Fibroblast of upper back skin (primary cell): ENCODE results near the gene FZD4.
"Not testable (repeated sequence)": the region's sequence is repeated elsewhere in the genome, so short reads cannot be mapped to it uniquely, and the experiment has no call there.

Experiments used
- DNase-seq: peaks from one replicate; pipeline ENCODE4 v3.0.0-alpha.2; 2013

The FZD4 gene

DNA sequence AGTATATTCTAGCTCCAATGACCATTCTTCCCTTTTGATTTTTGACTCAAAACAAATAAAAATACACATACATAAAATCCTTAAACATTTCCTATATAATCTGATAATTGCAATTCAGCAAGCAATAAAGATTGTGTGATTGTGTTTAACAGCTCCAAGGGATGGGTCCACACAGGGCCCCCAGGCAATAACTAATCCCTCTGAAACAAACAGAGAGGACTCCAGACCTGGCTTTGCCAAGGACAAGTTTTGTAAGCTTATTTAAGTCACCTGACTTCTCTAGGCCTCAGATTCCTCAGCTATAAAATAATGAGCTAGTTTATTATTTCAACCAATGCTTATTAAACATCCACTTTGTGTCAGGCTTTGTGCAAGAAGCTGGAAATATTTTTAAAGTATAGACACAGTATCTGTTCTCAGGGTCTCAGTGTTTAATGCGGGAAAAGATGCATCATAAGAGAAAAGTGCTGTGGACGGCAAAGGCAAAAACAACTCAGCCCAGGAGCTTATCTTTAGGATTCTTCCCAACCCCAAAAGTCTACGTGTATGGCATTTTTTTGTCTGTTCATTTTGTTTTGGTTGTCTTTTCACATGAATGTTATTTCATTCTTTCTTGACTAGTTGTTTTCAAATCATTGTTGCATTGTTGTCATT is 20.1 kb downstream of the FZD4 start:
- DNase-seq = no peak

DNA sequence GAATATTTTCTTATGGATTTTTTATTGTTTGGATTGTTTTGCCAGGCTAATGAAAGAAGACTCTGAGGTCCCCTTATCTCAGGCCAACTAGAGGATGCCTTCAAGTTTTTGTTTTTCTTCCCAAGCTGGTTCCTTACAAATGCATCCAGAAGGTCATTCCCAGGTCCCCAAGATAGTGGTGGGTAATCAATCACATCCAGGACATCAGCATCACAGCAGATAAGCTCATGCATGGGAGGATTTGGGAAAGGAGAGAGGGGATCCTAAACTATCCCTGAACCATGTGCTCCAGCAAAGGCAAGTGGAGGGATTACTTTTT is 20.7 kb downstream of the FZD4 start:
- no peak for DNase-seq

DNA sequence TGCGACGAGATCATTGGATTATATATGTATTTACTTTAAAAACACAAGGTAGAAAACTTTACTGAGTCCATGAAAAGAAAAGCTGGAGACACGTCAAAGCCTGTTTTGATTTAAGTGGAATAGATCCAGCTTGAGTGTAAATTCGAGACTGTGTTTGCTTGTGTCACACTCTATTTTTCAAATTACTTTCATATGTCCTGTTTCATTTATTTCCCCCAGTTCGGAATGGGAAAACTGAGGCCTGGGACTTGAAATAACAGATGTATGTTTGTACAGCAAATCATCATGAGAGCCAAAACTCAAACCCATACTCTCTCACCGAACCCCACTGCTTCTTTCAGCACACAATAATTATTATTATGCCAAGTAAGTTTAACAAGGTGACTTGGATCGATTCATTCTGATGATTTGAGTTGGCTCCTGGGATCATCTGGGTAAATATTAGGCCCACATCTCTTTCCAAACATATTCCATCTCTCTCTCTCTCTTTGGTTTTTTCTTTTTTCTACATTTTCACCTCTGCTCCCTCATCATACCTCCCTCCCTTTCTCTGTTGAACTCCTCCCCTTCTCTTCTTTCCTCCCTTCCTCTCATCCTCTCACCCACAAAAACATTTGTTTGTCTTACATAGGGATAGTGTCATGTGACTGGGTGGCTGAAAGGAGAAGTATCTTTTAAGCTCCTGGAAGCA is 21.2 kb downstream of the FZD4 start:
- no peak for DNase-seq

DNA sequence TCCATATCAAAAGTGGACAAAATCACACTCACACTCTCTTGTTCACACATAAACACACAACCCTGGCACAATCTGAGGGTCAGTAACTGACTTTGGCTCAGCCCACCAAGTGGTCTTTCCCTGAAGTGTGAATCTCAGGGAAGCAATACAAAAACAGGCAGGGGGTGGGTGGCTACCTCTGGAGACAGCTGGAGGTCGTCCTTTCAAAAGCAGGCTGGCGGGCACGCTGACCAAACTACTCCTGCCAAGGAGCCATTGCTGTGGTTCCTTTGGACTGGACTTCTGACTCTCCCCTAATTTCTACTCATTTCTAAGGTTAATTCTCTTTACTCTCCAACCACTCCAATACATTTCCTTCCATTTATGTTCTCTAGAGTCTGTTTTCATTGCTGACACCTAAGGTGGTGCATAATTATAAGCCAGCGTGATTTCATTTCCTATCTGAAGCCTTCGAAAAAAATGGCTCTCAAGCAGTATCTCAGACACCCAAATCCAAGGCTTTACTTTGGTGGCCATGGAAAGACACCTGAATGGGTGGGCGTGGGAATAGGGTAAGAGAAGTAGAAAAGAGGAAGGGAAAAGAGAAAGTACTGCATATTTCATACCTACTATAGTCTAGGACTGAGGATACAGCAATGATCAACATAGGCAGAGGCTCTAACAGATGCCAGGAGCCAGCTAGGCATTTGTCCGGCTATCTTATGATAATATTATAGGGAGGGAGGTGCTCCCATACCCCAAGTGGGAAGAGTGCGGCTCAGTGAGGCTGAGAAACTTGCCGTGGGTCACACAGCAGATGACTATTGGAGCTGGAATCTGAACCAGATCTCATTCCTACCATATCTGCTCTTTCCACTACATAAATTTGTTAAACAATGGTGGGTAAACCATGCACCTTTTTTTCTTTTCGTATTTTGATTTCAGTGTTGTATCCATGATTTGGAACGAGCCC is 22.0 kb downstream of the FZD4 start:
- no peak for DNase-seq

DNA sequence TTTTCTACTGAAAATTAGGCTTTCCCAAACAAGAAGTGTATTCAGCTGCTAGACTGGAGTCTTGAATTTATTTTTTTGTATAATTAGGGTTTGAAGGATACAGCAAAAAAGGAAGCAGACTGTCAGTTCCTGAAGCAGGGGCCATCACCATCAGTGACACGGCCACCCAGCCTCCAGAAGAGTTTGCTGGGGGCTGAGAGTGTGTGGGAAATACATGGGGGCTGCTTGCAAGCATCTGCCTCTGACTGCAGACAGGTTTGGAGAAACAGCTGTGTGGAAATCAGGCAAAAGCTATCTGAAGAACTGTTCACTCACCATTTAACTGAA is 23.0 kb downstream of the FZD4 start:
- no peak for DNase-seq

DNA sequence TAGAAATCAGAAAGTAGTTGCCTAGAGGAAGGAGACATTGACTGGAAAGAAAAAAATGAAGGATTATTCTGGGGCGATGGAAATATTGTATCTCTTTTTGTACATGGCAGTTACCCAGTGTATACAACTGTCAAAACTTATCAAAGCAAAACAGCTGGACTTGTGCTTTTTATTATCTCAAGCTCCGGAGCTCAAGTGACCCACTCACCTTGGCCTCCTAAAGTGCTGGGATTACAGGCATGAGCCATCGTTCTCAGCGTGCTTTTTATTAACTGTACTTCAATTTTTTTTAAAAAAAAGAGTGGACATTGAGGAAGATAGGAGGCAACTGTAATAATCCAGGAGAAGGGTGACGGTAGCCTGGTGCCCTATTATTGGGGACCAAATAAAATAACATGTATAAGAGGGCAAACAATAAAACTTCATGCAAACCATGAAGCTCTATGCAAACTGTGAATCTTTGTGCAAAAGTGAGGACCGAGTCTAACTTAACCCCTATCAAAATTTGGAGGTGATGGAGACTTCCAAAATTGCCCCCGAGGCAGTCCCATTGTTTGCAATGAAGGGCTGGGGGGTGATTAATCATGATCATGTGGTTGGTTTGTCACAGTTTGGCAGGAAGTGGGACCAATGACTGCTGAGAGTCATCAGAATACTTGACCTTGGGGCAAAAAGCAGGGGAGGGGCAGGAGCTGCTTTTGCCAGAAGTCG is 23.5 kb downstream of the FZD4 start:
- DNase-seq = peak; percentile 47

DNA sequence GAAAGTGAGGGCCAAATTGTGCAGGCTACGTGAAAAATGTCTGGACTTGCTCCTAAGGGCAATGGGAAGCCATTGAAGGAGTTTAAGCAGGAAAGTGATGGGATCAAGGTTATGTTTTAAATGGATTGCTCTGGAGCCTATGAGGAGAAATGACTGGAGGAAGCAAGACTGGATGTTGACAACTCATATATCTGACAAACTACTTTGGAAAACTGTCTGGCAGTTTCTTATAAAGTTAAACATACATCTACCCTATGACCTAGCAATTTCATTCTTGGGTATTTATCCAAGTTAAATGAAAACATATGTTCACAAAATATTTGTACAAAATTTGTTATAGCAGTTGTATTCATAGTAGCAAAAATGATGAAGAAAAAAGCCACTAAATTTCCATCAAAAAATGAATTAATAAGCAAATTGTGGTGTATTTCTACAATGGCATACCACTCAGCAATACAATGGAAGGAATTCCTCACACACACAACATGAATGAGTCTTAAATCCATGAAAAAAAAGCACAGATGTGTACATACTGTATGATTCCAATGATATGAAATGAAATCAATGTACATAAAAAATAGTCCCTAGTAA is 24.1 kb downstream of the FZD4 start:
- peak; percentile 71 for DNase-seq

DNA sequence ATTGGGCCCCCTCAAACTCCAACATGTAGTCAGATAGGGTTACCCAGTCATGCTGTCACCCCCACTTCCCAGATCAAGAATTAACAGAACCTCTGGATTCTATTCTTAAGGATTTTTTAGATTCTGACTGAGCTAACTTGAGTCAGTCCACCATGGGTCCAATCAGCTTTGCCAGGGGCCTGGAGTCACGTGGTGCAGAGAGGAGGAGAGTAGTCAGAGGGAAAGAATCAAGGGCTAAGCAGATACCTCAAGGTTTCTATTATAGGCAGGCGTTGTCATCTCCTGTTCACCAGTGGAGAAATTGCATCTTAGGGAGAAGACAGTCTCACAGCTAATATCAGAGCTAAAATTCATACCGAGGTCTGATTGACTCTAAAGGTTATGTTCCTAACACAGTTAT is 28.2 kb downstream of the FZD4 start:
- no peak for DNase-seq

DNA sequence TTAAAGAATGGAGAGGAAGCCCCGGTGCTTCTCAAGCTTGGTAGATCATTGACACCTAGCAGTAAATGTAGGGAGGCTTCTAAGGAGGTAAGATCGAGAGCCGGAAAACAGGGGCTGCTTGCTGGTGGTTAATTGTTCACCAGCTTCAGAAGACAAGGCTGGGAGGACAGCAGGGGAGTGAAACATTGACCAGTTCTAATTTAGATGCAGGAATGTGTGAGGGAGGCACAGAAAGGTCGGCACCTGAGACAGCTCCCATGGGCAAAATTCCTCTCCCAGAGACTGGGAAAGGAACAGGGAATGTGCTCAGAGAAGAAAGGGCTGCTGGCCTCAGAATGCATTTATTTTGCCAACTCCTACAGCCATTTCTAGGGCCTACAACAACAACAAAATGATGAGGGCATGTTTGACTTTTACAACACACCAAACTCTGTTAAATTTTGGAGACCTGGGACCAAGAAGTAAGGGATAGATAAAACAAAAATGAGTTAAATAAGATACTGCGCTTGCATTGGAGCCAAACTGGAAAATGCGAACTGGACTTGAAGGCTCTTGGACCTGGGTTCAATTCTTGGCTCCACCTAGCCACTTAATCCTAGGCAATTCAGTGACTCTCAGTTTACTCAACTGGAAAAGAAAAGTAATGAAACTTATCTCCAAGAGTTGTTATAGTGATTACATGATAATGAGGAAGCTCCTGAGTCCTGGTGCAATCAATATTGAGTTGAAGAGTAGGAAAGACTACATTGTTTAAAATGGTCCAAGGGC is 31.0 kb downstream of the FZD4 start:
- DNase-seq = no peak

DNA sequence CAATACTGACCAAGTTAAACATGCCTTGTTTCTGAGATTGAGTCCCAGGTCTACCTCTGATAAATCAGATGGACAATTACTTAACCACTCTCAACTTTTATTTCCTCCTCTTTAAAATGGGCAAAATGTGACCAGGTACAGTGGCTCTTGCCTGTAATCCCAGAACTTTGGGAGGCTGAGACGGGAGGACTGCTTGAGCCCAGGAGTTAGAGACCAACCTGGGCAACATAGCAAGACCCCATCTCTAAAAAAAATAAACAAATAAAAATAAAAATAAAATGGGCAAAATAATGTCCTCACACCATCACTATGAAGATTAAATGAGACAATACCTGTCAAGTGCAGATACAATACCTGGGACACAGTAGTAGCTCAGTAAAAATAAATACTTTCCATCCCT is 33.0 kb downstream of the FZD4 start:
- no peak for DNase-seq

DNA sequence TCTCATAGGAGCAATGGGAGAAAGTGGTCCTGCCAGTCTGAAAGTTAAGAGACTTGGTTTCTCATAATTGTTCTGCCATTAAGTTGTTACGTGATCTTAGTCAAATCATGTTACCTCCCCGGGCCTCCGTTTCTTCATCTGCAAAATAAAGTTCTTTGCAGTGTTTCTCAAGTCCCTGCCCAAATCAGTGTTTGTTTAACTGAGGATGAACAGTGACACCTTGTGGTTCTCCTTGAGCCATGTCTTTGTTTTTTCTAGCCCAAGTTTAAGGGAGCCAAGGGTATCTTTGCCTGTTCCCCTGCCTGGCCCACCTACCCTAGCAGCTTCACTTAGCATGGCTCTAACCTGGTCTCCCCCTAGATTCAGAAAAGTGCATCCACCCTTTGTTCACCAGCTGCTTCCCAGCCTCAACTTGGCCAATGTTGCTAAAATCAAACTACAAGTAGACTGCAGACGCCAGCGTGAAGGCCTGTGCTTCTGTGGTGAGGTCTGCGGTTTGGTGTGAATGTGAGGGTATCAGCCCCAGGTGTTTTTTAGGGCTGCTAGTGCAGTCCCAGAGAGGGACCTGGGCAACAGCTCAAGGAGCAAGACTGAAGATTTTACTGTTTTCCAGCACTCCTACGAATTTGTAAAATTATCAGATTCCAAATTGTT is 35.5 kb downstream of the FZD4 start:
- DNase-seq = peak; percentile 81

DNA sequence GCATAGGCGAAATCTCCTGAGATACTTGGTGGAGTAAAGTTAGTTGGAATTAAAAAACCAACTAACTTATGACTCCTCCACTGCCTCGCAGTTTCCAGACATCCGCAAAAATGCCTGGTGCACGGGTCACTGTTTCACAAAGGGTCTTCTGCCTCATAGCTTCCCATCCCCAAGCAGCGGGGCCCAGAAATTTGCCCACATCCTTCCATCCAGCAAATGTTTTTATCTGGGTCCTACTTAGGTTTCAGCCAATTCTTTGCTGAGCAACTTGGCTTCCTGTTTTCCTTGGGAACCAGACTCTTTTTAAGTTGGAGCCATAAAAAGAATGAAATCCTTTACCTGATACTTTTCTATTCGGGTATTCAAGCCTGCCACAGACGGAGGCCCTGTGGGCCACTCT is 36.2 kb downstream of the FZD4 start:
- DNase-seq = peak; percentile 50

DNA sequence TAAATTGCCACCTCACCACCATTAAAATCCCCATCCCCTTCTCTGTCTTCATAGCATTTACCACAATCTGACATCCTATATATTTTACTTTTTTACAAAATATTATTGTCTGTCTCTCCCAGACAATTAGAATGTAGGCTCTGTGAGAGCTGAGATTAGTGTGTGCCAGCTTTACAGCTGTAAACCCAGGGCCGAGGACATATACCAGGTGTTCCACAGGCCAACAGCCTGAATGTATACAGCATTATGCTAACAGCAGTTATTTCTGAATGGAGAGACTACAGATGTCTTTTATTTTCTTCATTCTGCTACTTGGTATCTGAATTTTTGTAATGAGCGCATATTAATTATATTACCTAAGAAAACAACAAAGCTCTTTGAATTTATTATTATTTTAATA is 36.7 kb downstream of the FZD4 start:
- no peak for DNase-seq

DNA sequence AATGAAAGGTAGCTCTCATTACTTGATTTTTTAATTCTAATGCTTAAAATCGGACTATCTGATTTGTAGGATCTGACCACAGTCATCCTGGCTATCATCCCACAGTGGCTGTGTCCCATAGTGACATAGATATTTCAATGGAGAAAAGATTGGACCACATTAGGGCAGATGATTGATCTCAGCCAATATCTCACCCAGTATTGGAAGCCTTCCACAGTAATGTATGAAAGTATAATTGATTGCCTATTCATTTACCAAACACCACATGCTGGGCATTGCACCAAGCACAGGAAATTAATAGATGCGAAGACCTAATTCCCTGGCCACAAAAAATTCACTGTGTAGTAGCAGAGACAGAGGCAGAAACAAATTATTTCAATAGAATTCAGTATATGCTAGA is 37.6 kb downstream of the FZD4 start:
- peak; percentile 62 for DNase-seq

DNA sequence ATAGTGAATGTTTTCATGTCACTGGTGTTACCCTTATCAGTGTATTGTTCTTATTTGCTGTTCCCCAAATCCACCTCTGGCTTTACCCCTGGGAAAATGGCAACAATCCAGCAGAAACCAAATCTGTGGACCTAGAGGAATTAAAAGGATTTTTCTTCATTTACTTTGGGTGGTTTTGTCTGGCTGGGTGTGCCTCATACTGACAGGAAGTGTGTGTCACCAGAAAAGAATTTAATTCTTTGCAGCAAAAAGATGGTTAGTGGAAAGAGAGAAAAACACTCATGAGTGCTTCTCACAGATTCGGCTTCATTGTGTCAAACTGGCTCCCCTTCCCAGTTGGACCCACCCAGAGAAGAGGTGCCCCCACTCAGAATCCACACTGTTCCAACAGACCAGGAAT is 38.9 kb downstream of the FZD4 start:
- peak; percentile 89 for DNase-seq

DNA sequence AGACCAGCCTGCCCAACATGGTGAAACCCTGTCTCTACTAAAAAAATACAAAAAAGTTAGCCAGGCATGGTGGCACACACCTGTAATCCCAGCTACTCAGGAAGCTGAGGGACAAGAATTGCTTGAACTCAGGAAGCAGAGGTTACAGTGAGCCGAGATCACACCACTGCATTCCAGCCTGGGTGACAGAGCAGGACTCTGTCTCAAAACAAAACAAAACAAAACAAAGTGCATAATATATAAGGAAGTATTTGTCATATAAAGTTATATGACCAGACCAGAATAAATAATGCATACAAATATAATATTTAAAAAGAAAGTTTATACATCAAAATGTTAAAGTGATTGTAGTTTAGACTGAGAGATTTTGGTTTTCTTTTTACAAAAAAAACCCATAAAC is 39.3 kb downstream of the FZD4 start:
- not testable (repeated sequence) for DNase-seq

DNA sequence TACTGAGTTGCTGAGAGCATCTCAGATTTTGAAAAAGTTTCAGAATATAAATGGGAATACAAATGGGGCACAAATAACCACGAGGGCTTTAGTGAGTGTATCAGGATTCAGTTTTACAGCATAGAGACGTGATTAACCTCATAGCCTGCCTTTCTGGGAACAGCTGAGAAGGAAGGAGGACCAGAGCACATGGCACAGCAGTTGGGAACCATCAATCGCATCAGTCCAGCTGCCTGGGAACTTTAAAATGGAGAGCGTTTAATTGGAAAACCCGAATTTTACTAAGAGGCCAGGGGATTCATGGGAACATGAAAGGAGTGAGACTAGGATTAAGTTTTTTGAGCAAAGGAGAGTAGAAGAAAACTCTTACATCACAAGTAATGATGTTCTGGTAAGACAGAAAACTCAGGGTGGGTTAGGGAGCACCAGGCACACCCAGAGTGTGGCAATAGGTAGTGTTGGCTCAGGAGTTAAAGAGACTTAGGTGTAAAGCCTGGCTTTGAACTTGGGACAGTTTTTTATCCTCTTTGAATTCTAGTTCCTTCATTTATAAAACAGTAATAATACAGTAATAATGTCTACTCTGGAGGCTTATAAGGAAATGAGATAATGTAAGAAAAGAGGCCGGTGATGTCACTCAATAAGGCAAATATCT is 40.2 kb downstream of the FZD4 start:
- DNase-seq = no peak

DNA sequence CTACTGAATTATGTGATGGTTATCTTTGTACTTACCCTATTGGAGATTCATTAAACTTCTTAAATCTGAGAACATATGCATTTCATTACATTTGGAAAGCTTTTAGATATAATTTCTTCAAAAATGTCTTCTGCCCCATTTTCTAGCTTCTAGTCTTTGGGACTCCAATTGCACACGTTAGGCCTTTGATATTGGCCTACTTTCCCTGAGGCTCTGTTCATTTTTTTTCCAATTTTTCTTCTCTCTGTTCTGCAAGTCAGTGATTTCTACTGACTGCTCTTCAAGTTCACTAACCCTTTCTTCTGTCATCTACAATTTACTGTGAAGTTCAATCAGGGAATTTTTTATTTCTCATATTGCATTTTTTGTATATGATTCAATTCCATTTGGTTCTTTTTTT is 43.0 kb downstream of the FZD4 start:
- no peak for DNase-seq

DNA sequence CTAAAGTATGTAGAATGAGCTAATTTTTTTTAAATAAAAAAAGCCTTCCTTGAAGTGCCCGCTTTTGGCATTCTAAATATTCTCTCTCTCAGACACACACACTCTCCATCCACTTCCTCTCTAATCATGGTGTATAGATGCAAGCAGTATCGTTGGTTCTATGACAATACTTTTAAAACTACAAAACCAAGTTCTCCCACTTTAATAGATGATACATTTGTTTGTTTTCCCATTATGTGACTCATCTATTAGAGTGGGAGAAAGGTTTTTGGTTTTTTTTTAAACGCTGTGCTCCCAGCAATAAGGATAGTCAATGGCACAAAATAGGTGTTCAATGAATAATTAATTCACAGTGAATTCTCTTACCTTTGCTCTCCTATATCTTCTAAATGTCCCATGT is 44.6 kb downstream of the FZD4 start:
- no peak for DNase-seq

DNA sequence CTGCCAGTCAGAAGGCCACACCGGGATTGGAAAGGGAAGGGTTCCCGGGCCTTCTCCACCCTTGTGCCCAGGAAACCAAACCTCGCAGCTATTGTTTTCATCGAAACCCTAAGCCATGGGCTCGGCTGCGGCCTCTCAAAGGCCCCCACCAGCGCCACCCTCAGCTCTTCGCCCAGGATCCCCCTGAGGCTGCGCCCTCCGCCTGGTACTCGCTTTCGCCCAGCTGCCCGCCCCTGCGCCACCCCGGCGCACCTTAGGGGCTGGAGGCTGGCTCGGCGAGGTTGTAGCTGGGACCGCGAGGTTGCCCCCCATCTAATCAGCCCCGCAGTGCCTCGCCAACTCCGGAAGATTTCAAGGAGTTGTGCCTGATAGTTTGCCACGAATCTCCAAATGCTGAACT is 49.0 kb downstream of the FZD4 start:
- DNase-seq = no peak

DNA sequence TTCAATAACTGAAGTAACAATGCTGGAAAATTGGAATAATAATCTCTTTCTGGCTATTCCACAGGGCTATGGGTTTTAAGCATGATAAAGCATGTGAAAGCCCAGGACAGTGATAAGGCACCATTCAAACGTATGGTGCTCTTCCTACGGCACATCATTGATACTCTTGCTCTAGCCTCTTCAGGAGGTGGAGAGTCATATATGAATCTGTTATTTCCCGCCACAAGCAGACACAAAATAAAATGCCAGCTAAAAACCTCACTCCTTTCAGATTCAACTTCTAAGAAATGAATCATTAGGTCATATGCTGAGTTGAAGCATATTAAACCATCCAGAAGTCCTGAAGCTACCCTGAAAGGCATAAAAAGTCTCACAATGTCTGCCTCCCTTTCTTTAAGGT is 49.9 kb downstream of the FZD4 start:
- DNase-seq = no peak
